H1 (cell line): Measurements from ENCODE around the gene CFAP91. TPM values are rescaled to one million over a fixed set of nuclear protein-coding genes. Genes with fewer than 3 reads are reported as not detected.

Experiments used
- CTCF ChIA-PET: fragments of 300-600 bp; sonication (Branson Sonifier 250); formaldehyde crosslinking; loops from one replicate; lab custom pipeline; 2021; ENCODE audit not compliant: partially characterized antibody; lab: Charles Lee
- POLR2A ChIA-PET: fragments of 300-600 bp; sonication (Branson Sonifier 250); formaldehyde crosslinking; loops from one replicate; lab custom pipeline; 2021; ENCODE audit warnings: inconsistent platforms; ENCODE audit not compliant: partially characterized antibody; lab: Charles Lee
- DNase-seq, 2 experiments: peaks; one replicate each; pipeline versions ENCODE4 v3.0.0 to v3.0.0-alpha.2; 2010 to 2022; ENCODE audit warnings: low spot score in 2 of 2, low read depth in 1 of 2, mixed read lengths in 1 of 2
- FAIRE-seq: peaks from 2 replicates; lab custom pipeline; 2011; peaks lifted over from hg19 to GRCh38; lab: Jason Lieb, UNC
- H2AFZ ChIP-seq: 2 replicates; pipeline ENCODE4 v1.8.1; 2012; ENCODE audit warnings: low read length, inconsistent platforms
- H2AK5ac ChIP-seq: 2 replicates; pipeline ENCODE4 v1.6.1; 2013; ENCODE audit warnings: low read depth, low read length
- H2BK120ac ChIP-seq: replicated peaks from 2 replicates; pipeline ENCODE3; 2013; ENCODE audit warnings: low read depth, low read length, inconsistent platforms
- H2BK12ac ChIP-seq: 2 replicates; pipeline ENCODE4 v1.6.1; 2013; ENCODE audit warnings: low read depth, low read length
- H2BK15ac ChIP-seq: 2 replicates; pipeline ENCODE4 v1.6.1; 2013; ENCODE audit warnings: low read length
- H2BK20ac ChIP-seq: 2 replicates; pipeline ENCODE4 v1.6.1; 2013; ENCODE audit warnings: low read length
- H2BK5ac ChIP-seq: 2 replicates; pipeline ENCODE4 v1.6.1; 2013; ENCODE audit warnings: low read depth, low read length
- H3K14ac ChIP-seq: 2 replicates; pipeline ENCODE4 v1.6.1; 2013; ENCODE audit warnings: inconsistent platforms; ENCODE audit not compliant: insufficient read length
- H3K18ac ChIP-seq: 2 replicates; pipeline ENCODE4 v1.6.1; 2013; ENCODE audit warnings: low read length; ENCODE audit errors: extremely low read depth
- H3K23ac ChIP-seq: 2 replicates; pipeline ENCODE4 v1.6.1; 2013; ENCODE audit warnings: inconsistent platforms; ENCODE audit not compliant: insufficient read length
- H3K23me2 ChIP-seq: 2 replicates; pipeline ENCODE4 v1.6.1; 2013; ENCODE audit warnings: low read depth, low read length
- H3K27ac ChIP-seq: 2 replicates; pipeline ENCODE4 v1.6.1; 2011; ENCODE audit warnings: low read depth, low read length, inconsistent platforms
- H3K27me3 ChIP-seq, 4 experiments: replicated peaks in 1 of 4; 1 replicate in 1 of 4; 2 replicates in 3 of 4; pipeline versions ENCODE4 v1.6.1 to v1.8.1; 2011 to 2013; ENCODE audit warnings: low read length in 3 of 4, mild to moderate bottlenecking in 3 of 4, inconsistent platforms in 2 of 4, mixed read lengths in 2 of 4, moderate library complexity in 1 of 4; ENCODE audit not compliant: control insufficient read depth in 3 of 4, insufficient read depth in 3 of 4; ENCODE audit errors: extremely low read depth in 1 of 4
- H3K36me3 ChIP-seq, 4 experiments: 2 replicates each; pipeline versions ENCODE4 v1.6.1 to v1.8.1; 2011 to 2013; ENCODE audit warnings: mild to moderate bottlenecking in 4 of 4, low read length in 3 of 4, moderate library complexity in 2 of 4, control low read depth in 1 of 4, inconsistent platforms in 1 of 4; ENCODE audit not compliant: insufficient read depth in 4 of 4, control insufficient read depth in 2 of 4
- H3K4ac ChIP-seq: replicated peaks from 2 replicates; pipeline ENCODE3; 2013; ENCODE audit warnings: low read length, low read depth, mixed read lengths, inconsistent platforms; ENCODE audit not compliant: insufficient read length
- H3K4me1 ChIP-seq, 4 experiments: replicated peaks in 1 of 4; 1 replicate in 1 of 4; 2 replicates in 3 of 4; pipeline versions ENCODE4 v1.6.1 to v1.8.1; 2011 to 2013; ENCODE audit warnings: low read length in 3 of 4, inconsistent platforms in 2 of 4, mixed read lengths in 1 of 4; ENCODE audit not compliant: insufficient read depth in 4 of 4, control insufficient read depth in 3 of 4
- H3K4me2 ChIP-seq, 2 experiments: 2 replicates each; pipeline versions ENCODE4 v1.6.1 to v1.8.1; 2011 to 2013; ENCODE audit warnings: low read depth in 2 of 2, low read length in 2 of 2, control low read depth in 1 of 2, inconsistent platforms in 1 of 2, mild to moderate bottlenecking in 1 of 2; ENCODE audit not compliant: insufficient read depth in 1 of 2
- H3K4me3 ChIP-seq, 4 experiments: fragments of 200-600, 300-600 bp in 1 of 4; sonication (generic), shearing (Covaris generic), sonication (Bioruptor Twin) in 1 of 4; 2 replicates each; pipeline versions ENCODE4 v1.5.1 to v1.8.1; 2011 to 2016; ENCODE audit warnings: low read length in 4 of 4, low read depth in 3 of 4, control low read depth in 2 of 4, inconsistent platforms in 2 of 4, mild to moderate bottlenecking in 2 of 4, mixed read lengths in 1 of 4, moderate library complexity in 1 of 4; ENCODE audit not compliant: insufficient read depth in 2 of 4; ENCODE audit errors: extremely low read depth in 1 of 4
- H3K56ac ChIP-seq: replicated peaks from 2 replicates; pipeline ENCODE3; 2013; ENCODE audit warnings: low read depth, mild to moderate bottlenecking, mixed read lengths, low read length, inconsistent platforms; ENCODE audit not compliant: insufficient read length
- H3K79me1 ChIP-seq: 2 replicates; pipeline ENCODE4 v1.6.1; 2013; ENCODE audit warnings: low read depth, low read length, control low read depth
- H3K79me2 ChIP-seq, 2 experiments: 2 replicates each; pipeline versions ENCODE4 v1.6.1 to v1.8.1; 2012 to 2013; ENCODE audit warnings: low read length in 2 of 2, mild to moderate bottlenecking in 2 of 2, inconsistent platforms in 1 of 2; ENCODE audit not compliant: insufficient read depth in 2 of 2, control insufficient read depth in 1 of 2
- H3K9ac ChIP-seq, 4 experiments: replicated peaks in 1 of 4; 1 replicate in 1 of 4; 2 replicates in 3 of 4; pipeline versions ENCODE4 v1.6.1 to v1.8.1; 2011 to 2013; ENCODE audit warnings: low read depth in 3 of 4, low read length in 3 of 4, control low read depth in 2 of 4, mild to moderate bottlenecking in 2 of 4, moderate library complexity in 2 of 4, inconsistent platforms in 1 of 4; ENCODE audit errors: extremely low read depth in 1 of 4
- H3K9me3 ChIP-seq, 2 experiments: 2 replicates each; pipeline versions ENCODE4 v1.6.1 to v1.8.1; 2012 to 2013; ENCODE audit warnings: mild to moderate bottlenecking in 2 of 2, moderate library complexity in 2 of 2, control low read depth in 1 of 2, inconsistent platforms in 1 of 2, low read depth in 1 of 2, low read length in 1 of 2, mixed read lengths in 1 of 2; ENCODE audit not compliant: insufficient read depth in 2 of 2
- H4K20me1 ChIP-seq, 2 experiments: replicated peaks in 1 of 2; 2 replicates each; pipeline versions ENCODE3 to v1.8.1; 2011 to 2013; ENCODE audit warnings: inconsistent platforms in 2 of 2, low read length in 2 of 2, mild to moderate bottlenecking in 1 of 2; ENCODE audit not compliant: insufficient read depth in 2 of 2, control insufficient read depth in 1 of 2
- H4K5ac ChIP-seq: 2 replicates; pipeline ENCODE4 v1.6.1; 2013; ENCODE audit warnings: low read length, low read depth, mixed read lengths, inconsistent platforms; ENCODE audit not compliant: insufficient read length
- H4K8ac ChIP-seq: 2 replicates; pipeline ENCODE4 v1.8.0; 2013; ENCODE audit warnings: mild to moderate bottlenecking, moderate library complexity, low read length, inconsistent platforms; ENCODE audit not compliant: insufficient read depth; ENCODE audit errors: extremely low read depth
- H4K91ac ChIP-seq: replicated peaks from 2 replicates; pipeline ENCODE3; 2013; ENCODE audit warnings: low read length, mixed read lengths, inconsistent platforms; ENCODE audit not compliant: insufficient read length
- CHD1 ChIP-seq: IDR thresholded peaks from 2 replicates; pipeline ENCODE4 v1.6.1; 2012; ENCODE audit warnings: low read depth, low read length, improper control_type of control experiment
- CHD2 ChIP-seq: IDR thresholded peaks from 2 replicates; pipeline ENCODE4 v1.6.1; 2012; ENCODE audit warnings: low read length, improper control_type of control experiment
- E2F6 ChIP-seq: IDR thresholded peaks from 2 replicates; pipeline ENCODE4 v1.6.1; 2012; ENCODE audit warnings: inconsistent platforms
- EP300 ChIP-seq, 2 experiments: IDR thresholded peaks; 1 replicate in 1 of 2; 2 replicates in 1 of 2; pipeline ENCODE4 v1.6.1; 2011 to 2012; ENCODE audit warnings: low read depth in 2 of 2, low read length in 2 of 2, mild to moderate bottlenecking in 2 of 2, borderline replicate concordance in 1 of 2, inconsistent platforms in 1 of 2, moderate library complexity in 1 of 2
- FOSL1 ChIP-seq: IDR thresholded peaks from 2 replicates; pipeline ENCODE4 v1.6.1; 2011; ENCODE audit warnings: mild to moderate bottlenecking, low read depth, low read length, moderate library complexity; ENCODE audit not compliant: insufficient read depth
- MAFK ChIP-seq: IDR thresholded peaks from 2 replicates; pipeline ENCODE4 v1.6.1; 2012; ENCODE audit warnings: low read depth, mild to moderate bottlenecking, improper control_type of control experiment, low read length
- NRF1 ChIP-seq: IDR thresholded peaks from 2 replicates; pipeline ENCODE4 v1.6.1; 2011; ENCODE audit warnings: mild to moderate bottlenecking, low read depth, low read length, improper control_type of control experiment
- RBBP5 ChIP-seq: IDR thresholded peaks from 2 replicates; pipeline ENCODE4 v1.7.1; 2012; ENCODE audit warnings: low read depth, mild to moderate bottlenecking, inconsistent platforms, low read length, moderate library complexity, borderline replicate concordance
- SRF ChIP-seq: IDR thresholded peaks from 2 replicates; pipeline ENCODE4 v1.6.1; 2011; ENCODE audit warnings: mild to moderate bottlenecking, low read depth, low read length, moderate library complexity
- USF2 ChIP-seq: IDR thresholded peaks from 2 replicates; pipeline ENCODE4 v1.6.1; 2011; ENCODE audit warnings: low read length, improper control_type of control experiment
- WGBS, 2 experiments: shearing (Covaris generic) in 1 of 2; methylation state at CpG; one replicate each; pipeline versions ENCODE4 v1.1.6 to v1.1.7; 2013 to 2015; ENCODE audit warnings: low lambda C conversion rate in 2 of 2, mixed read lengths in 2 of 2, inconsistent platforms in 1 of 2, low coverage in 1 of 2, missing lambda C conversion rate in 1 of 2; ENCODE audit not compliant: insufficient replicate concordance in 2 of 2, insufficient coverage in 1 of 2, insufficient read length in 1 of 2; ENCODE audit errors: extremely low coverage in 1 of 2, missing lambda C conversion rate in 1 of 2; 5-methylcytosine and 5-hydroxymethylcytosine counted together
- polyA plus RNA-seq, 7 experiments: library from polyadenylated mRNA; depleted of rRNA in 3 of 7; stranded (reverse) in 5 of 7; unstranded in 2 of 7; fragments of >200 nt in 5 of 7; fragments of 200-250 nt in 2 of 7; gene quantifications; 1 replicate in 5 of 7; 2 replicates in 1 of 7; 4 replicates in 1 of 7; pipeline versions ENCODE4 v1.2.1 to v1.2.3, GENCODE V29; 2011 to 2013; ENCODE audit warnings: missing spikeins in 2 of 7, mixed read lengths in 2 of 7
- total RNA-seq: library from RNA; stranded (reverse); fragmentation: NEBNext Ultra II Directional; extraction: Animal tissue kit (Norgen Biotek cat#: 25700); gene quantifications from 2 replicates; pipeline ENCODE4 v1.2.1, GENCODE V29; 2021

Gene CFAP91
- total and polyA plus RNA-seq, 2 of the 8 experiments (the other 6 are each of a cell fraction or from before 2014, with no cell fraction given), result 5.4 to 7.4 TPM

DNA sequence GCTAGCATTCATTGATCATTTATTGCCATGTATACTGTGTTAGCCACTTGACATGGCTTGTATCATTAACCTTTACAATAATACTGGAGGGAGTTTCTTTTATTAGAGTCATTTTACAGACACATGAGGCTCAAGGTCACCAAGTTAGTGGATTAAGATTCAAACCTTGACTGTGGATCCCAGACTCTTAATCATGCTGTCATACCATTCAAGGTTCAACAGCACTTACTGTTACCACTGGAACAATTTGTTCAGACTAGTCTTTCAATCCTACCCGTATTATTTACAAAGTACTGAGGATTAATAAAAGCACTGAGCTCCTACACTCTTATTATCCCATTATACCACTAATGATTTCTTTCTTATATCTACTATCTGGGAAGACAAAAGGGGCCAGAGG is 26.8 kb upstream of the CFAP91 start:
- H2AFZ ChIP-seq, result no peak overlapping the region
- H4K5ac ChIP-seq, result no peak overlapping the region
- H3K9ac ChIP-seq, result peak overlapping the region in 1 of 4 experiments; percentile 80; a peak in 1 of 7 replicates
- H2BK120ac ChIP-seq, result no peak overlapping the region
- no peak overlapping the region for H2BK12ac ChIP-seq
- H3K23ac ChIP-seq, result no peak overlapping the region
- H3K9me3 ChIP-seq, result no peaks in the 10 kb centered on the region; a peak in 1 of 4 replicates
- H4K20me1 ChIP-seq, result no peaks in the 10 kb centered on the region
- TF ChIP-seq CHD1, result no peak
- no peak for TF ChIP-seq NRF1
- TF ChIP-seq MAFK, result no peak
- no peak for TF ChIP-seq FOSL1
- TF ChIP-seq SRF, result no peak
- no peak for TF ChIP-seq RBBP5
- TF ChIP-seq EP300 (IDR thresholded peaks at IDR 0.05; ENCODE audit: borderline replicate concordance in 1 of 2, low read depth in 2 of 2, low read length in 2 of 2), result no peak
- no peak for TF ChIP-seq E2F6
- TF ChIP-seq USF2, result no peak
- TF ChIP-seq CHD2, result no peak
- H3K27me3 ChIP-seq, result no peaks in the 10 kb centered on the region
- H3K36me3 ChIP-seq, result peaks cover 0 to 30% (median 18%) of the 10 kb centered on the region in 4 experiments; a peak in 6 of 8 replicates
- H3K4me1 ChIP-seq, result no peaks in the 10 kb centered on the region
- H3K14ac ChIP-seq, result no peak overlapping the region
- H3K4me2 ChIP-seq, result peak overlapping the region; percentile 83 to 84
- H4K8ac ChIP-seq, result no peak overlapping the region
- no peak overlapping the region for H3K18ac ChIP-seq
- no peak overlapping the region for H3K4ac ChIP-seq
- no peak overlapping the region for H2BK15ac ChIP-seq
- WGBS, 2 experiments, result 90% methylated on average over 1 of the region's 1 CpG; no CpG with 5 or more reads in 1 of the 2 experiments
- DNase-seq, result no peak
- H3K56ac ChIP-seq, result no peak overlapping the region
- no peak overlapping the region for H2BK20ac ChIP-seq
- ChIA-PET CTCF (interaction anchor here (1.0 to 2.8 kb wide), 3 partner anchors 14 to 185 kb away, joined by 3 to 6 read pairs (median 4); no protein-coding TSS in a partner anchor), POLR2A (interaction anchor here (1.4 to 1.5 kb wide), 2 partner anchors 11 to 28 kb away, joined by 3 to 4 read pairs; no protein-coding TSS in a partner anchor)
- H3K4me3 ChIP-seq, result peak overlapping the region in 3 of 4 experiments; percentile 78 to 99 (median 85); a peak in 4 of 8 replicates
- peaks cover 6% of the 10 kb centered on the region for H3K23me2 ChIP-seq
- no peak for FAIRE-seq
- H3K27ac ChIP-seq, result no peak overlapping the region
- H2AK5ac ChIP-seq, result no peak overlapping the region
- H2BK5ac ChIP-seq, result no peak overlapping the region
- no peak overlapping the region for H4K91ac ChIP-seq
- no peaks in the 10 kb centered on the region for H3K79me1 ChIP-seq
- H3K79me2 ChIP-seq, result peaks cover 0 to 18% of the 10 kb centered on the region in 2 experiments; a peak in 2 of 4 replicates
